ENCODE measurements around the gene ADH7.
"Not testable (repeated sequence)": the region's sequence is repeated elsewhere in the genome, so short reads cannot be mapped to it uniquely, and the experiment has no call there.

The ADH7 gene

DNA sequence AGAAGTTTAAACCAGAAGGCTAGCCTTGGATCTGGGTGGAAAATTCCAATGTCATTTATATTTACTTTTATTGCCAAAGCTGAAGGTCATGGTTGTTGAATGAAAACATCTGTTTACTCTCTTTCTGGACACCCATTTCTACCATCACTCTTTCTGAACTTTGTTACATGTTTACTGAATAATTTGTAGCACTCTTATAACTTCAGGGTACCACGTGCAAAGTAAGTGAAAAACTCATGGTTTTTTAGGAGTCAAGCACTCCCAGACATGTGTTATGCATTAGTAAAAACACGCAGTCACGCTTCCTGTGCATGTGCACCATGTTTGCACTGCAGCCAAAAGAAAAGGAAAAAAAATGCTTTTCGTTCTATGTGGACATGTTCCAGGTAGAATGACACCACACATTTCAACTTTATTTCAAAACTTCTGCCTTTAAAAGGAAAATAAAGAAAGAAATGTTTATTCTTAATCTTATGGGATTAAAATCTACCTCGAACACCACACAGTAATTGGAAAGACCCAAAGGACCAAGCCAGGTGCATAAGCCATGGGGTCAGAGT, 51.2 kb downstream of the ADH7 start:
- H3K9ac ChIP-seq (ENCODE audit: low read length in 5 of 5) = peak overlapping the region in 1 of 5 donors; percentile 51
- no peaks in the 10 kb centered on the region for H3K27me3 ChIP-seq (ENCODE audit: control insufficient read depth in 5 of 5, insufficient read depth in 4 of 5, low read length in 5 of 5)
- peak overlapping the region; percentile 75 for H3K27ac ChIP-seq (ENCODE audit: low read depth, low read length)
- no peaks in the 10 kb centered on the region for H3K36me3 ChIP-seq (ENCODE audit: control insufficient read depth in 5 of 5, insufficient read depth in 5 of 5, low read length in 5 of 5)
- H3K4me3 ChIP-seq (ENCODE audit: low read depth in 1 of 5, low read length in 5 of 5) = no peak overlapping the region
- H3K9me3 ChIP-seq (ENCODE audit: control insufficient read depth in 5 of 5, low read length in 5 of 5) = peaks cover 0 to 4% (median 0%) of the 10 kb centered on the region in 5 donors
- peaks cover 3 to 17% (median 15%) of the 10 kb centered on the region in 5 donors for H3K4me1 ChIP-seq (ENCODE audit: control insufficient read depth in 5 of 5, insufficient read depth in 5 of 5, low read length in 5 of 5)

DNA sequence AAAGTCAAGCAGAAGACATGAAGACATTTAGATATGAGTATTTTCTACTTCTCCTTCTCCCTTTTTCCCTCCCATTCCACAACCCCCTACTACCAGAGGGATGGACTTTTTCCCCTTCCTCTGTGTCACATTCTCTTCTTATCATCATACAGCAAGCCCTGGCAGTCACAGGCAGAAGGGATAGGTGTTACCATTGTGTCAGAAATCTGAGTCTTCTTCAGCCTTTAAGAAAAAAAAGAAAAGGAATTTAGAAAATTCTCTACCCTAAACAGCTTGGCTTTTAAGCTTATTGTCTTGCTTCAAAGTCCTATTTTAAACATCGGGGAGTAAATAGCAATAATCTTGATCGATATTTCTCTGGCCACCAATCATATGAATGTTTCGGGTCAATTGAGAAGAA, 51.7 kb downstream of the ADH7 start:
- peak overlapping the region in 1 of 5 donors; percentile 32 for H3K9ac ChIP-seq (ENCODE audit: low read length in 5 of 5)

DNA sequence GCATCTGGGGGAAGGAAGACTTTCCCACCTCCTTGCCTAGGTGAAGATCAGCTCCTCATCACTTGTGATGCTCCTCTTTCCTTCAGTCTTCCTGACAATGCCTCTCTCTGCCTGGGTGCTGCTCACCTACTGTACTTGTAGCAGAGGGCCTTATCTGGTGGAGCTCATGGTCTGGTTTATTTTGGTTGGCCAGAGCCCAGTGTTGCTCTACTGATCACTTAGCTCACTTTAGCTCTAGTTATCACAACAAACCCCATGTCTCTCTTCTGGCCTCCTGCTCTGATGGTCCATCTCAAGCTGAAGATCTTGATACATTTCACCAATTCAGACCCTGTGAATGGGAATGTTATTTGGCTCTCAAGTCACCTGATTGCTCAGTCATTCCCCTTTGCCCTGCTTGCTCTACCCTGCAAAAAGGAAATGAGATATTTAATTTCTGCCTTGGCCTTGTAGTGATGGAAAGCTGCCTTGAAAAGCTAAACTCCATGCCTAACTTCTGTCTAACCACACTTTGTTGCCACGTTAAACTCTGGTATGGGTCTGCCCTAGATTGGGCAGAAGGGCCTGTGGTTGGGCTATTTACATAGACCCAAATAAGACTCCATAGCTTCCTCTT, 52.3 kb downstream of the ADH7 start:
- Histone ChIP-seq H3K9ac (ENCODE audit: low read length in 5 of 5) (no peak overlapping the region), H3K27ac (ENCODE audit: low read depth, low read length) (peak overlapping the region; percentile 75), H3K4me1 (ENCODE audit: control insufficient read depth in 5 of 5, insufficient read depth in 5 of 5, low read length in 5 of 5) (peaks cover 3 to 17% (median 15%) of the 10 kb centered on the region in 5 donors), H3K27me3 (ENCODE audit: control insufficient read depth in 5 of 5, insufficient read depth in 4 of 5, low read length in 5 of 5) (no peaks in the 10 kb centered on the region), H3K9me3 (ENCODE audit: control insufficient read depth in 5 of 5, low read length in 5 of 5) (peaks cover 0 to 3% (median 0%) of the 10 kb centered on the region in 5 donors), H3K4me3 (ENCODE audit: low read depth in 1 of 5, low read length in 5 of 5) (peak overlapping the region in 1 of 5 donors; percentile 26), H3K36me3 (ENCODE audit: control insufficient read depth in 5 of 5, insufficient read depth in 5 of 5, low read length in 5 of 5) (no peaks in the 10 kb centered on the region)

More for the DNA sequence above, 51.7 kb downstream of the ADH7 start:
- Histone ChIP-seq H3K9me3 (ENCODE audit: control insufficient read depth in 5 of 5, low read length in 5 of 5) (peaks cover 0 to 3% (median 0%) of the 10 kb centered on the region in 5 donors), H3K4me3 (ENCODE audit: low read depth in 1 of 5, low read length in 5 of 5) (peak overlapping the region in 2 of 5 donors; percentile 26 to 41), H3K4me1 (ENCODE audit: control insufficient read depth in 5 of 5, insufficient read depth in 5 of 5, low read length in 5 of 5) (peaks cover 3 to 17% (median 15%) of the 10 kb centered on the region in 5 donors), H3K36me3 (ENCODE audit: control insufficient read depth in 5 of 5, insufficient read depth in 5 of 5, low read length in 5 of 5) (no peaks in the 10 kb centered on the region), H3K27ac (ENCODE audit: low read depth, low read length) (peak overlapping the region; percentile 75), H3K27me3 (ENCODE audit: control insufficient read depth in 5 of 5, insufficient read depth in 4 of 5, low read length in 5 of 5) (no peaks in the 10 kb centered on the region)

DNA sequence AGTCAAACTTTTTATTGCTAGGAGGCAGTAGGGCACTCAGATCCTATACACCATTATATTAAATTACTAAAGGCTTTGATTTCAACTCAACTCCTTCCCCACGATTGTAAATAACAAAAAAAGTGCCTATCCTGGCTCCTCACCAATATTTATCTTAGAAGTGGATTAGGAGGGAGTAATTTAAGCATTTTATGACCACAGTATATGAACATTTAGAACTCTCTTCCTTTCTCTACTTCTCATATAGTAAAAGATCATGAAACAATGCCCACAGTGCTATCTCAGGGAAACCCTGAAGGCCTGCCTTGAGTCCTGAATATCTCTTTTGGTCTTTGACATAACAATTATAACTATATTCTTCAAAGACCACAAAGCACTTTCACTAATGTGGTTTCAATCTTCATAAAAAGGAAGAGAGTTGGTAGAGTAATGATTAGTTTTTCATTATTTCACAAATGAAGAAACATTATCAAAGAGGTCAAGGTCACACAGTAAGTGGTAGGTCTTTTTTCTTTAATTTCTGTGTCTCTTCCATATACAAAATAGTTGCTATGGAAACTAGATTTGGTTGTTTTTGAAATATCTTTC, 53.5 kb downstream of the ADH7 start:
- no peak overlapping the region for H3K27ac ChIP-seq (ENCODE audit: low read depth, low read length)
- H3K27me3 ChIP-seq (ENCODE audit: control insufficient read depth in 5 of 5, insufficient read depth in 4 of 5, low read length in 5 of 5) = no peaks in the 10 kb centered on the region
- H3K4me1 ChIP-seq (ENCODE audit: control insufficient read depth in 5 of 5, insufficient read depth in 5 of 5, low read length in 5 of 5) = peaks cover 3 to 21% (median 15%) of the 10 kb centered on the region in 5 donors
- no peaks in the 10 kb centered on the region for H3K36me3 ChIP-seq (ENCODE audit: control insufficient read depth in 5 of 5, insufficient read depth in 5 of 5, low read length in 5 of 5)
- H3K4me3 ChIP-seq (ENCODE audit: low read depth in 1 of 5, low read length in 5 of 5) = no peak overlapping the region
- peaks cover 0 to 3% (median 0%) of the 10 kb centered on the region in 5 donors for H3K9me3 ChIP-seq (ENCODE audit: control insufficient read depth in 5 of 5, low read length in 5 of 5)
- H3K9ac ChIP-seq (ENCODE audit: low read length in 5 of 5) = no peak overlapping the region

DNA sequence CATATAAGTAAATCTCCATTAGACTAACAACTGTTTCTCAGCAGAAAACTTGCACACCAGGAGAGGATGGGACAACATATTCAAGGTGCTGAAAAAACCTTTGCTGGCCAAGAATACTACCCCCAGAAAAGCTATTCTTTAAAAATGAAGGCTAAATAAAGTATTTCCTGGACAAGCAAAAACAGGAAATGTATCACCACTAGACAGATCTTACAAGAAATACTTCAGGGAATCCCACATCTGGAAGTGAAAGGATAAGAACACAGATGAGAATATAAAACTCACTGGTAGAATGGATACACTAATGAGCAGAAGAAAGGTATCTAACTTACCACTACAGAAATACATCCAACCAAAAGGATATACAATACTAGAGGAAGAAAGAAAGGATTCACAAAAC, 55.6 kb downstream of the ADH7 start:
- Histone ChIP-seq H3K27me3 (ENCODE audit: control insufficient read depth in 5 of 5, insufficient read depth in 4 of 5, low read length in 5 of 5) (no peaks in the 10 kb centered on the region), H3K4me3 (ENCODE audit: low read depth in 1 of 5, low read length in 5 of 5) (no peak overlapping the region), H3K9ac (ENCODE audit: low read length in 5 of 5) (no peak overlapping the region), H3K36me3 (ENCODE audit: control insufficient read depth in 5 of 5, insufficient read depth in 5 of 5, low read length in 5 of 5) (no peaks in the 10 kb centered on the region), H3K27ac (ENCODE audit: low read depth, low read length) (no peak overlapping the region), H3K4me1 (ENCODE audit: control insufficient read depth in 5 of 5, insufficient read depth in 5 of 5, low read length in 5 of 5) (peaks cover 3 to 16% (median 15%) of the 10 kb centered on the region in 5 donors), H3K9me3 (ENCODE audit: control insufficient read depth in 5 of 5, low read length in 5 of 5) (peaks cover 0 to 3% (median 0%) of the 10 kb centered on the region in 5 donors)

DNA sequence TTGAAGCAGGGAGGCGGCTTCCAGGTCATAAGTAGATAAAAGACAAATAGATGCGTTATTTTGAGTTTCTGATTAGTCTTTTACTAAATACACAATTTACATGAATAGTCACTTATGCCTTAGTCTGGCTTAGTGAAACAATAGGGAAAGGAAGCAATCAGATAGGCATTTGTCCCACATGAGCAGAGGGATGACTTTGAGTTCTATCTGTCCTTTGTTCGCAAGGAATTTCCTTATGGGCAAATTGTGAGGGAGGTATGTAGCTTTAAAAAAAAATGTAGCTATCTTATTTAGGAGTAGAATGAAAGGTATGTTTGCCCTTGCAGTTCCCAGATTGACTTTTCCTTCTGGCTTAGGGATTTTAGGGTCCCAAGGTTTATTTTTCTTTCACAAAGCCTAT, 56.3 kb downstream of the ADH7 start:
- Histone ChIP-seq H3K4me3 (ENCODE audit: low read depth in 1 of 5, low read length in 5 of 5) (no peak overlapping the region), H3K27me3 (ENCODE audit: control insufficient read depth in 5 of 5, insufficient read depth in 4 of 5, low read length in 5 of 5) (no peaks in the 10 kb centered on the region), H3K9ac (ENCODE audit: low read length in 5 of 5) (no peak overlapping the region), H3K36me3 (ENCODE audit: control insufficient read depth in 5 of 5, insufficient read depth in 5 of 5, low read length in 5 of 5) (no peaks in the 10 kb centered on the region), H3K9me3 (ENCODE audit: control insufficient read depth in 5 of 5, low read length in 5 of 5) (peaks cover 0 to 3% (median 0%) of the 10 kb centered on the region in 5 donors), H3K4me1 (ENCODE audit: control insufficient read depth in 5 of 5, insufficient read depth in 5 of 5, low read length in 5 of 5) (peaks cover 3 to 16% (median 13%) of the 10 kb centered on the region in 5 donors), H3K27ac (ENCODE audit: low read depth, low read length) (no peak overlapping the region)

DNA sequence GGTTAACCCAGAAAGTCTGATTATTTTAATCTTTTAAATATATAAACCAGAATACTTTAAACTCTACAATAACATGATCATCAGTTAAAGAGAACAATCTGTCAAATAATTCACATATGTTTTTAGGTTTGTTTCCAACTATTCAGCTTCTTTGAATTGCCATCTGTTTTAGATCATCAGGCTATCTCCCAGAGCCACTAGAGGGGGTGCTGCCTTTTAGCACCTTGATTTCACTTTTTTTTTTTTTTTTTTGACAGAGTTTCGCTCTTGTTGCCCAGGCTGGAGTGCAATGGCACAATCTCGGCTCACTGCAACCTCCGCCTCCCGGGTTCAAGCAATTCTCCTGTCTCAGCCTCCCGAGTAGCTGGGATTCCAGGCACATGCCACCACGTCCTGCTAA, 57.8 kb downstream of the ADH7 start:
- H3K9me3 ChIP-seq (ENCODE audit: control insufficient read depth in 5 of 5, low read length in 5 of 5); H3K27me3 ChIP-seq (ENCODE audit: control insufficient read depth in 5 of 5, insufficient read depth in 4 of 5, low read length in 5 of 5); H3K9ac ChIP-seq (ENCODE audit: low read length in 5 of 5); H3K4me3 ChIP-seq (ENCODE audit: low read depth in 1 of 5, low read length in 5 of 5); H3K27ac ChIP-seq (ENCODE audit: low read depth, low read length); H3K4me1 ChIP-seq (ENCODE audit: control insufficient read depth in 5 of 5, insufficient read depth in 5 of 5, low read length in 5 of 5); H3K36me3 ChIP-seq (ENCODE audit: control insufficient read depth in 5 of 5, insufficient read depth in 5 of 5, low read length in 5 of 5): not testable (repeated sequence)

DNA sequence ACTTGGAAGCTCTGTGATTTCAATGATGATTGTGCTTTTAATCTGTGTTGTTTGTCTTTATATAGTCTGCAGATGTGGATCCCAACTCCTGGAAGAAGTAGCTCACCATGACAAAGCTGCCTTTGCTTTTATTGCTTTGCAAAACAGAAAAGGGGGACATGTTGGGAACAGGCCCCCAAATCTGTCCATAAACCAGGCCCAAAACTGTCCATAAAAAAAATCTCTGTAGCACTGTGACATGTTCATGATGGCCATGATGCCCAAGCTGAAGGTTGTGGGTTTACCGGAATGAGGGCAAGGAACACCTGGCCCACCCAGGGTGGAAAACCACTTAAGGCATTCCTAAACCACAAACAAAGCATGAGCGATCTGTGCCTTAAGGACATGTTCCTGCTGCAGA, 62.7 kb downstream of the ADH7 start:
- H3K9me3 ChIP-seq (ENCODE audit: control insufficient read depth in 5 of 5, low read length in 5 of 5) = peaks cover 0 to 10% (median 3%) of the 10 kb centered on the region in 5 donors
- not testable (repeated sequence) for H3K4me1 ChIP-seq (ENCODE audit: control insufficient read depth in 5 of 5, insufficient read depth in 5 of 5, low read length in 5 of 5); H3K4me3 ChIP-seq (ENCODE audit: low read depth in 1 of 5, low read length in 5 of 5); H3K36me3 ChIP-seq (ENCODE audit: control insufficient read depth in 5 of 5, insufficient read depth in 5 of 5, low read length in 5 of 5); H3K27ac ChIP-seq (ENCODE audit: low read depth, low read length); H3K27me3 ChIP-seq (ENCODE audit: control insufficient read depth in 5 of 5, insufficient read depth in 4 of 5, low read length in 5 of 5); H3K9ac ChIP-seq (ENCODE audit: low read length in 5 of 5)

DNA sequence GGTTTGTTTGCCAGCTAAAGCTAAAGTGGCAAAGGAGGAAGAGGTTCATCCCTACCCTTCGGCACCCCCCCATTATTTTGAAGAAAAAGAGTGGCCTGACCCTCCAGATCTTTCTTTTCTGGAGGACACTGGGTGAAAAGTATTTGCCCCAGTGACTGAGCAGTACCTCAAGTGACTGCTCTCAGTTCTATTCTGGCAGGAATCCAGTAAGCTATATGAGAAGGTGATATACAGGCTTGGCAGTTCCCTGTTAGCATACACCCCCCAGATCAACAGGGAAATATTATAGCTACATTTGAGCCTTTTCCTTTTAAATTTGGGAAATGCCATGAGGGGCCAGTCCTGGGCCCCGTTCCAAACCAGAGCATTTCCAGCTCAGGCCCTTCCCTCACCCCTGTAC, 67.3 kb downstream of the ADH7 start:
- H3K9ac ChIP-seq (ENCODE audit: low read length in 5 of 5); H3K9me3 ChIP-seq (ENCODE audit: control insufficient read depth in 5 of 5, low read length in 5 of 5); H3K27ac ChIP-seq (ENCODE audit: low read depth, low read length); H3K4me3 ChIP-seq (ENCODE audit: low read depth in 1 of 5, low read length in 5 of 5); H3K27me3 ChIP-seq (ENCODE audit: control insufficient read depth in 5 of 5, insufficient read depth in 4 of 5, low read length in 5 of 5); H3K36me3 ChIP-seq (ENCODE audit: control insufficient read depth in 5 of 5, insufficient read depth in 5 of 5, low read length in 5 of 5): not testable (repeated sequence)
- H3K4me1 ChIP-seq (ENCODE audit: control insufficient read depth in 5 of 5, insufficient read depth in 5 of 5, low read length in 5 of 5) = peaks cover 0 to 12% (median 5%) of the 10 kb centered on the region in 5 donors

DNA sequence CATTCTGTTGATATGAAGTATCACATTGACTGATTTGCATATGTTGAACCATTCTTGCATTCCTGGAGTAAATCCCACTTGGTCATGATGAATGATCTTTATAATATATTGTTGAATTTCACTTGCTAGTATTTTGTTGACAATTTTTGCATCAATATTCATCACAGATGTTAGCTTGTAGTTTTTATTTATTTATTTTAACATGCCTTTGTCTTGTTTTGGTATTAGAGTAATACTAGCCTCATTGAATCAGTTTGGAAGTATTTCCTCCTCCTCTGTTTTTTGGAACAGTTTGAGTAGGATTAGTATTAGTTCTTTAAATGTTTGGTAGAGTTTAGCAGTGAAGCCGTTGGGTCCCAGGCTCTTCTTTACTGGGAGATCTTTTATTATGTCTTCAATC, 68.7 kb downstream of the ADH7 start:
- Histone ChIP-seq H3K9me3 (ENCODE audit: control insufficient read depth in 5 of 5, low read length in 5 of 5) (no peaks in the 10 kb centered on the region), H3K4me1 (ENCODE audit: control insufficient read depth in 5 of 5, insufficient read depth in 5 of 5, low read length in 5 of 5) (peaks cover 5 to 26% (median 15%) of the 10 kb centered on the region in 5 donors), H3K4me3 (ENCODE audit: low read depth in 1 of 5, low read length in 5 of 5) (no peak overlapping the region), H3K9ac (ENCODE audit: low read length in 5 of 5) (no peak overlapping the region), H3K36me3 (ENCODE audit: control insufficient read depth in 5 of 5, insufficient read depth in 5 of 5, low read length in 5 of 5) (no peaks in the 10 kb centered on the region), H3K27me3 (ENCODE audit: control insufficient read depth in 5 of 5, insufficient read depth in 4 of 5, low read length in 5 of 5) (no peaks in the 10 kb centered on the region), H3K27ac (ENCODE audit: low read depth, low read length) (no peak overlapping the region)
